Fibroblast of lung (primary cell): ENCODE results near the gene PAN2. TPM values are rescaled to one million over a fixed set of nuclear protein-coding genes. Genes with fewer than 3 reads are reported as not detected.

Source experiments
- DNase-seq, 2 donors: peaks; one replicate each; pipeline versions ENCODE4 v3.0.0 to v3.0.0-alpha.2; 2010; ENCODE audit warnings: low read depth in 2 of 2
- H2AFZ ChIP-seq: 2 replicates; pipeline ENCODE4 v1.5.1; 2012; ENCODE audit warnings: low read length, control low read depth, inconsistent platforms
- H3K27ac ChIP-seq: 2 replicates; pipeline ENCODE4 v1.5.1; 2011; ENCODE audit warnings: low read length, control low read depth; ENCODE audit not compliant: insufficient read depth
- H3K27me3 ChIP-seq: 2 replicates; pipeline ENCODE4 v1.5.1; 2011; ENCODE audit warnings: mild to moderate bottlenecking, low read length; ENCODE audit not compliant: control insufficient read depth, insufficient read depth
- H3K36me3 ChIP-seq: 2 replicates; pipeline ENCODE4 v1.5.1; 2011; ENCODE audit warnings: low read length; ENCODE audit not compliant: control insufficient read depth, insufficient read depth
- H3K4me1 ChIP-seq: 2 replicates; pipeline ENCODE4 v1.5.1; 2011; ENCODE audit warnings: low read length; ENCODE audit not compliant: control insufficient read depth, insufficient read depth; ENCODE audit errors: extremely low read depth
- H3K4me2 ChIP-seq: 2 replicates; pipeline ENCODE4 v1.5.1; 2011; ENCODE audit warnings: low read length, control low read depth; ENCODE audit not compliant: insufficient read depth; ENCODE audit errors: extremely low read depth
- H3K4me3 ChIP-seq, 4 experiments: fragments of 200-600 bp in 1 of 4; sonication (generic) in 1 of 4; replicated peaks in 1 of 4; 2 replicates each; pipeline ENCODE4 v1.5.1; 2011 to 2016; ENCODE audit warnings: low read length in 4 of 4, low read depth in 3 of 4, mild to moderate bottlenecking in 3 of 4, control low read depth in 2 of 4, inconsistent platforms in 1 of 4, mixed read lengths in 1 of 4; ENCODE audit not compliant: insufficient read depth in 1 of 4; ENCODE audit errors: control extremely low read depth in 1 of 4
- H3K79me2 ChIP-seq: 2 replicates; pipeline ENCODE4 v1.5.1; 2012; ENCODE audit warnings: mild to moderate bottlenecking, low read length, inconsistent platforms; ENCODE audit not compliant: control insufficient read depth, insufficient read depth
- H3K9ac ChIP-seq: 2 replicates; pipeline ENCODE4 v1.5.1; 2011; ENCODE audit warnings: mild to moderate bottlenecking, low read length, control low read depth; ENCODE audit not compliant: insufficient read depth
- H3K9me3 ChIP-seq: 2 replicates; pipeline ENCODE4 v1.5.1; 2012; ENCODE audit warnings: low read depth, low read length; ENCODE audit not compliant: control insufficient read depth, insufficient read depth
- H4K20me1 ChIP-seq: 2 replicates; pipeline ENCODE4 v1.5.1; 2011; ENCODE audit warnings: low read length; ENCODE audit not compliant: control insufficient read depth, insufficient read depth; ENCODE audit errors: extremely low read depth
- CTCF ChIP-seq, 2 donors: IDR thresholded peaks in 1 of 2; conservative IDR thresholded peaks in 1 of 2; 1 replicate in 1 of 2; 2 replicates in 1 of 2; pipeline ENCODE4 v1.5.1; 2011 to 2012; ENCODE audit warnings: low read length in 2 of 2, control low read depth in 1 of 2, inconsistent platforms in 1 of 2, low read depth in 1 of 2, mild to moderate bottlenecking in 1 of 2
- EZH2 ChIP-seq: IDR thresholded peaks from 2 replicates; pipeline ENCODE4 v1.5.1; 2012; ENCODE audit warnings: low read length, control low read depth, mild to moderate bottlenecking; ENCODE audit errors: missing control alignments
- polyA plus RNA-seq, 2 donors: library from polyadenylated mRNA; depleted of rRNA in 1 of 2; stranded (reverse) in 1 of 2; unstranded in 1 of 2; fragments of >200 nt; gene quantifications; 2 replicates each; pipeline ENCODE4 v1.2.1, GENCODE V29; 2011 to 2012; ENCODE audit warnings: missing spikeins in 1 of 2
- total RNA-seq: library from RNA; depleted of rRNA; stranded (reverse); fragments of >200 nt; gene quantifications from 2 replicates; pipeline ENCODE4 v1.2.1, GENCODE V29; 2014

The PAN2 gene
- total and polyA plus RNA-seq, 2 donors (not counting 1 experiment from before 2014, with no cell fraction given): 17.3 to 25.9 TPM

GRCh38 chr12:56373515-56373914 lies 39.7 kb upstream of the PAN2 start:
- Histone ChIP-seq H3K4me1 (no peaks in the 10 kb centered on the region), H3K9me3 (no peaks in the 10 kb centered on the region), H4K20me1 (no peaks in the 10 kb centered on the region), H3K36me3 (no peaks in the 10 kb centered on the region), H3K27ac (no peak overlapping the region), H3K27me3 (no peaks in the 10 kb centered on the region), H3K4me2 (no peak overlapping the region), H2AFZ (no peak overlapping the region), H3K4me3 (no peak overlapping the region), H3K79me2 (no peaks in the 10 kb centered on the region), H3K9ac (no peak overlapping the region)
- DNase-seq: no peak
- TF ChIP-seq CTCF (conservative IDR thresholded peaks at IDR 0.05 in 1 of 2, IDR thresholded peaks at IDR 0.05 in 1 of 2; ENCODE audit: low read depth in 1 of 2, low read length in 2 of 2): no peak
- no peak for TF ChIP-seq EZH2

- H2AFZ ChIP-seq: no peak overlapping the region
These were observed 33.1 kb upstream of the PAN2 start for GRCh38 chr12:56366948-56367347.

More at GRCh38 chr12:56366948-56367347, 33.1 kb upstream of the PAN2 start:
- Histone ChIP-seq H3K4me3 (no peak overlapping the region), H3K36me3 (no peaks in the 10 kb centered on the region), H3K79me2 (no peaks in the 10 kb centered on the region), H3K27me3 (no peaks in the 10 kb centered on the region), H3K4me2 (no peak overlapping the region), H3K9me3 (no peaks in the 10 kb centered on the region), H3K4me1 (no peaks in the 10 kb centered on the region), H3K9ac (no peak overlapping the region), H4K20me1 (no peaks in the 10 kb centered on the region), H3K27ac (no peak overlapping the region)
- DNase-seq: no peak
- TF ChIP-seq EZH2 (no peak), CTCF (conservative IDR thresholded peaks at IDR 0.05 in 1 of 2, IDR thresholded peaks at IDR 0.05 in 1 of 2; ENCODE audit: low read depth in 1 of 2, low read length in 2 of 2) (no peak)
